Measurements from ENCODE around the gene KRTAP12-3.
"Not testable (repeated sequence)": the region's sequence is repeated elsewhere in the genome, so short reads cannot be mapped to it uniquely, and the experiment has no call there.

Gene KRTAP12-3

DNA sequence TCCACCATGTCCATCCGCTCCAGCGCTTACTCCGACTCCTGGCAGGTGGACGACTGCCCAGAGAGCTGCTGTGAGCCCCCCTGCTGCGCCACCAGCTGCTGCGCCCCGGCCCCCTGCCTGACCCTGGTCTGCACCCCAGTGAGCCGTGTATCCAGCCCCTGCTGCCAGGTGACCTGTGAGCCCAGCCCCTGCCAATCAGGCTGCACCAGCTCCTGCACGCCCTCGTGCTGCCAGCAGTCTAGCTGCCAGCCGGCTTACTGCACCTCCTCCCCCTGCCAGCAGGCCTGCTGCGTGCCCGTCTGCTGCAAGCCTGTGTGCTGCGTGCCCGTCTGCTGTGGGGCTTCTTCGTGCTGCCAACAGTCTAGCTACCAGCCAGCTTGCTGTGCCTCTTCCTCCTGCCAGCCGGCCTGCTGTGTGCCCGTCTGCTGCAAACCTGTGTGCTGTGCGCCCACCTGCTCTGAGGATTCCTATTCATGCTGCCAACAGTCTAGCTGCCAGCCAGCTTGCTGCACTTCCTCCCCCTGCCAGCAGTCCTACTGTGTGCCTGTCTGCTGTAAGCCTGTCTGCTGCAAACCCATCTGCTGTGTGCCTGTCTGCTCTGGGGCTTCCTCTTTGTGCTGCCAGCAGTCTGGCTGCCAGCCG, 30.4 kb upstream of the KRTAP12-3 start:
- DNase-seq (ENCODE audit: low spot score) = peak; percentile 5

DNA sequence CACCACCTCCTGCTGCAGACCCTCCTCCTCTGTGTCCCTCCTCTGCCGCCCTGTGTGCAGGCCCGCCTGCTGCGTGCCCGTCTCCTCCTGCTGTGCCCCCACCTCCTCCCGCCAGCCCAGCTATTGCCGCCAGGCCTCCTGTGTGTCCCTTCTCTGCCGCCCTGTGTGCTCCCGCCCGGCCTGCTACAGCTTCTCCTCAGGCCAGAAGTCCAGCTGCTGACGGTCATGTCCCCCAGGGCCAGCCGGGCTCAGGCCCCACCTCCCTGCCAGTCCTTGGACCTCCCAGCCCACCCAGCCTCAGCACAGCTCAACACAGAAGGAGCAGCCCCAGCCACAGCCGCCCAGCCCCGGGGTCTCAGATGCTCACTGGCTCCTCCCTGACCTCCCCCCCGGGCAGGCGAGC, 29.9 kb upstream of the KRTAP12-3 start:
- DNase-seq (ENCODE audit: low spot score) = not testable (repeated sequence)

DNA sequence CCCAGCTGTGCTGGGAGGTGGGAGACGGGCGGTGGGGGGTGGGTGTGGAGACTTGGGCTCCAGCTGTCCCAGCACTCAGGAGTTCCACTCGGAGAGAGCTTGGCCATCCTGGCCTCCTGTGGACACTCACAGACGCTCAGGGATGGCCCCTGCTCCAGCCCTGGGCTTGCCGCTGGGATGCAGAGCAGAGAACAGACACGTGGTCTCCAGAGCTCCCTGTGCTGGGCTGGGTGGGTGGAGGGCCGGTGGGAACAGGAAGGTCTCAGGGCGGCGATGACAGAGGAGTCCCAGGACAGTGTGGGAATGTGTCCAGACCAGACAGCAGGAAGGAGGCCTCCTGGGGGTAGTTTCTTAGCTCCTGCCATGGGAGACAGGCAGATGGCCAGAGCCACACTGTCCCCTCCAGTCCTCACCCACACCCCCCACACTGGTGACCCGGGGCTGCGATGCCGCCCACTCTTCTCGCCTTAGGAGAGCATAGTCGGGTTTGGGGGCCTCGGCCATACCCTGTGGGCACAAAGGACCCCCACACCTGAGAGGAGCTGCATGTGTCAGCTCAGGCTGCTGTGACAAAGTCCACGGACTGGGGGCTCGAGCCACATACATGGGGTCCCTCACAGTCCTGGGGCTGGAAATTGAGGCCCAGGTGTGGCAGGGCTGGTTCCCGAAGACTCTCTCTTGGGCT, 28.9 kb upstream of the KRTAP12-3 start:
- DNase-seq (ENCODE audit: low spot score) = no peak

DNA sequence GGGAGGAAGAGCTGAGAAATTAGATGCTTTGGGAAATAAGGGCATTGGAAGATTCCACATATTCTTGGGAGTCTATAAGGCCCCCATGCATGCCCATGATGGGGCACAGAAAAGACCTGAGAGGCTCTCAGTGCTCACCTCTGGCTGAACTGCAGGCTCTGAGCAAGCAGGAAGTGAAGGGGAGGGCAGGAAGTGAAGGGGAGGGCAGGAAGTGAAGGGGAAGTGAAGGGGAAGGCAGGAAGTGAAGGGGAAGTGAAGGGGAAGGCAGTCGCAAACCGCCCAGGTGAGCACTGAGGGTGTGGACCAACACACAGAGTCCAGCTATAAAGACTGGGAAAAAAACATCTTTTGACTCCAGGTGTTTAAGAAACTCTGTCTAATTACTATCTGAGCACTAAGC, 27.3 kb upstream of the KRTAP12-3 start:
- DNase-seq (ENCODE audit: low spot score) = no peak

DNA sequence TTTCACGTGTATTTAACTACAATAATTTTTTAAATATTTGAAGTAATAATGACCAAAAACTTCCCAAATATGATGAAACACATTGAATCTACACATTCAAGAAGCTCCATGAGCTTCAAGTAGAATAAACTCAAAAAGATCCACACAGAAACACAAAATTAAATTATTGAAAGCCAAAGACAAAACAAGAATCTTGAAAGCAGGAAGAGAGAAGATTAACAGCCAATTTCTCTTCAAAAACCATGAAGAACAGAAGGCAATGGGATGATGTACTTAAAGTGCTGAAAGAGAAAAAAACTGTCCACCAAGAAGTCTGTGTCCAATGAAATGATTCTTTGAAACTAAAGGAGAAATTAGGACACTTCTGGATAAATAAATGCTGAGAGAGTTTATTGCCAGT, 25.7 kb upstream of the KRTAP12-3 start:
- no peak for DNase-seq (ENCODE audit: low spot score)

DNA sequence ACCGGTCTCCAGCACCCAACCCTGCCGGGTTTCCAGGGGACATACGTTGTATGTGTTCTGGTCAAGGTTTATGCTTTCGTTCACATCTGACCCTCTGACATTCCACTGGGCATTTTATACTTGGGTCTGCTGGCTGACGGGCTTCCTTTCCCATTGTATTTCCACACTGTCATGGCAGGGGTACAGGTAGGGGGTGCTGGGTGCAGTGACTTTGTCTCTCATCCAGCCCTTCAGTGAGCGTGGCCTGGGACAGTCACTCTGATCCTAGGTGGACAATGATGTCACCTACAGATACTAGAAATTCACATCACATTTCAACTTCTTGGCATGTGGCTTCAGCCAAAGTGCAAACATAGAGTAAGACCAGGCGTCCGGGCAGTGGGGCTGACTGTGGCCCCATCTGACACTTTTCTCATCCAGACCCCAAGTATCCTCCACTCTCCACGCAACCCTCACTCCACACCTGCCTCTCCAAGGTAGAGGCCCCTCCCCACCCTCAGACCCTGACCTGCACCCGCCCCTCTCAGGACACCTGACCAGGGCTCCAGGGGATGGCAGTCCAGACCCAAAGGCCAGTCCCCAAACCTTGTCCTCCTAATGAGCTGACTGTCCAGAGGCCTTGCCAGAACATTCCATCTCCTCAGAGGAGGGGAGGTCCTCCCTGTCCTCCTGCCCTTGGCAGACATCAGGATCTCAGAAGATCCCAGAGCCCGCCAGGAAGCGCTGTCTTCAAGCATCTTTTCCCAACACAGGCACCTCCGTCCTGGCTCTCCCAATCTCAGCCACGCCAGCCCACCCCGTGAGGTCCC, 21.3 kb upstream of the KRTAP12-3 start:
- DNase-seq (ENCODE audit: low spot score) = no peak

DNA sequence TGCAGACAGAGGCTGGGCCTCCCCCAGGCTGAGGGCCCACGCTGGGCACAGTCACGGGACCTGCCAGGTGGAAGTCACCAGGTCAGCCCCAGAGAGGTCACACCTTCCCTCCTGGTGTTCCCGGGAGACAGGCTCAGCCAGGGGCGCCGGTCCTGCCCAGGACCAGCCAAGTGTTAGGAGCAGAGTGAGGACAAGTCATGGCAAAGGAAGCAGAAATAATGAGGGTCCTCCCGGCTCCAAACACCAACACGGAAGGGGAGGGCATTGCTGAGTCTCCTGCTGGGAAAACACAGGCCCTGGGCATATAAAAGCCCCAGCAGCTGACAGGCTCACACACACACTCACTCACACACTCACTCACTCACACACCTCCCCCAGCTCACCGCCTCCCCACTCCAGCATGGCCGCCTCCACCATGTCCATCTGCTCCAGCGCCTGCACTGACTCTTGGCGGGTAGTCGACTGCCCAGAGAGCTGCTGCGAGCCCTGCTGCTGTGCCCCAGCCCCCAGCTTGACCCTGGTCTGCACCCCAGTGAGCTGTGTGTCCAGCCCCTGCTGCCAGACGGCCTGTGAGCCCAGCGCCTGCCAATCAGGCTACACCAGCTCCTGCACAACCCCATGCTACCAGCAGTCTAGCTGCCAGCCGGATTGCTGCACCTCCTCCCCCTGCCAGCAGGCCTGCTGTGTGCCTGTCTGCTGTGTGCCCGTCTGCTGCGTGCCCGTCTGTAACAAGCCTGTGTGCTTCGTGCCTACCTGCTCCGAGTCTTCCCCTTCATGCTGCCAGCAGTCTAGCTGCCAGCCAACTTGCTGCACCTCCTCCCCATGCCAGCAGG, 20.5 kb upstream of the KRTAP12-3 start, which contains the start of gene KRTAP10-10:
Gene KRTAP10-10 (plus strand): TSS at position 339 of the 833 bp plus-strand sequence. CDS start 62 bp downstream, at position 401.
- DNase-seq (ENCODE audit: low spot score) = peak; percentile 60

DNA sequence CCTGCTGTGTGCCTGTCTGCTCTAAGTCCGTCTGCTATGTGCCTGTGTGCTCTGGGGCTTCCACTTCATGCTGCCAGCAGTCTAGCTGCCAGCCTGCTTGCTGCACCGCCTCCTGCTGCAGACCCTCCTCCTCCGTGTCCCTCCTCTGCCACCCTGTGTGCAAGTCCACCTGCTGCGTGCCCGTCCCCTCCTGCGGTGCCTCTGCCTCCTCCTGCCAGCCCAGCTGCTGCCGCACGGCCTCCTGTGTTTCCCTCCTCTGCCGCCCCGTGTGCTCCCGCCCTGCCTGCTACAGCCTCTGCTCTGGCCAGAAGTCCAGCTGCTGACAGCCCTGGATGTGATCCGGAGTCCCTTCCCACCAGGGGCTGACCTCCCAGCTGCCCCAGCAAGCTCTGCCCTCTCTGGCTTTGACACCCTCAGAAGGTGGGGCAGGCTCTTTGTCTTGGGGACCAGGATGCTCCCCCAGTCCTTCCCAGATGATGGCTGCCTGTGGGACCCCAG, 19.8 kb upstream of the KRTAP12-3 start:
- DNase-seq (ENCODE audit: low spot score) = not testable (repeated sequence)

DNA sequence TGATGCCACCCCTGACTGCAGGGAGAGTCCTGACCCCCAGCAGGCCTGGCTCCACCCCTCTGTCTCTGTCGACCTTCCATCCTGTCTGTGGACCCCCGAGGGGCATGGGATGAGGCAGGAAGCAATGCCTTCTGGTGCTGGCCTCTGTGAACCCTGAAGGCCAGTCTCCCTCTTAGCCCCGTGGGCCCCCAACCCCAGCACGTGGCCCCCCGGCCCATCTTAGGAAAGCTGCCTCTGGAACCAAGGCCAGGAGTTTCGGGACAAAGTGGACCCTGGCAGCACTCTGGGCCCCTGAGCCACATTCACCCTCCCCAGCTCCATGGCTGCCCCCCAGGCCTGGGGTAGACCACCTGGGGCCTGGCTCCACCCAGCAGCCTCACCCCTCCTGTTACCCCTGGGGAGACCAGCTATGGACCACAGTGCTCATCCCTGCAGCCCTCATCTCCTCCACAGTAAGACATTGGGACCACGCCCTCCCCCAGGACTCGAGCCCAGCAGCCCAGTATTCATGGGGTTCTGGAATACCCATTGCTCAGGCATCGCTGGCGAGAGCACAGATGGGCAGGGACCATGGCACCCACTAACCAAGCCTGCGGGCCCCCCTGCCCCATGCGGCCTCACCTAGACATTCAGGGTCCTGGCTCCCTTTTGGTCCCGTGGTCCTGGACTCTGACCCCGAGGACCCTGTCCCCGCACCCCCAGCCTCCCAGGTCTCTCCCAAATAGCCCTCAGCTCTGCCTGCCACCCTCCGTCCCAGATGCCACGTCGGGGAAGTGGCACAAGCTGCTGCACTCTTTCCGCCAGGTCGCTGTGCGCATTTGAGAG, 19.0 kb upstream of the KRTAP12-3 start:
- not testable (repeated sequence) for DNase-seq (ENCODE audit: low spot score)

DNA sequence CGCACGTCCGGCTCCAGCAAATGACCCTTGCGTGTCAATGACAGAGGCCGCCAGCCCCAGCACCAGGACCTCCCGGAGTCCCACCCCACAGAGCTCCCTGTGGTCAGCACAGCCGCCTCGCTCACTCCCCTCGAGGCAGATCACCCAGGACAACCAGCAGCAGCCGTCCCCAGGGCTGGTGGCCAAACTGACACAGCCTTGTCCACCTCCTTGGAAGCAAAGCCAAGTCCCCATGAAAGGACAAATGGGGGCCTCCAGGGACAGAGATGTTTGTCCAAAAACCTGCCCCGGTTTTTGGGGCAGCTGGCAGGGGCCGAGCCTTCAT, 18.4 kb upstream of the KRTAP12-3 start:
- no peak for DNase-seq (ENCODE audit: low spot score)

DNA sequence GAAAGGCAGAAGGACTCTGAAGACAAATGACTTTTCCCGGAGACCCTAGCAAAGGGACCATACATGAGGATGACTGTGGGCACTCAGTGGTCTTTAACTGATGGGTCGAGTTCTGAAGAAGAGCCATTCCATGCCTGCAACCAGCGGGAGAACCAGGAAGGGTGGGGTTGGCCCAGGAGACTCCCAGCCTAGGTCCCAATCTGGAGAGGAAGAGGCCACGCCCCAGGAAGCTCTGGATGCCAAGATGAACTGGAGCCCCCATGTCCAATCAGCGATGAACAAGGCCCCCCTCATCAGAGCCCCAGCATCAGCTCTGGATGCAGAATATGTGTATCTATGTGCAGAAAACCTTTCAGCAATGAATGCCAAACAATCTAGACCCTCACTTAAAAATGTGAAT, 17.0 kb upstream of the KRTAP12-3 start:
- no peak for DNase-seq (ENCODE audit: low spot score)

DNA sequence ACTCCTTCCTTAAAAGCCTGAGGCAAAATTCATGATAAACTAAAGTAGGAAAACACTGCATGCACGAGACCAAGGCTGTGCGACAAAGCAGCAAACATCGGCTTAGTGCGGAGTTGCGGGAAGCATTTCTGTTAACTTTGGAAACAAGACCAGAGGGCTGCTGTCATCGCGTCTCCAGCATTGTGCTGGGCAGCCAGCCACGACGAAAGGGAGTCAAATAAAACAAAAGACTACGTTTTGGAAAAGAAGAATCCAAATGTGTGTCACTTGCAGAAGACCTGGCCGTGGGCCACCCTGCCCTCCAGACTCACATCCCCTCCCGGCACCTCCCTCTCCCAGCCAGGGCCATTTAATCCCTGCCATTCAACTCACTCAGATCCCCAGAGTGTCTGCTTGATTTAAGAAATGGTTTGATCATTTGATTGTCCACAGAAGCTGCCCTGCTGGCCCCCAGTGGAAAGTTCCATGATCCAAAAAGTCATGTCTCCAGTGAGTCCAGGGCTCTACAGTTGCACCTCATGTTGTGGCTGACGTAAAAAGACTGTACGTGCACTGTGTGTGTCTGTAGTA, 13.9 kb upstream of the KRTAP12-3 start:
- DNase-seq (ENCODE audit: low spot score) = no peak

DNA sequence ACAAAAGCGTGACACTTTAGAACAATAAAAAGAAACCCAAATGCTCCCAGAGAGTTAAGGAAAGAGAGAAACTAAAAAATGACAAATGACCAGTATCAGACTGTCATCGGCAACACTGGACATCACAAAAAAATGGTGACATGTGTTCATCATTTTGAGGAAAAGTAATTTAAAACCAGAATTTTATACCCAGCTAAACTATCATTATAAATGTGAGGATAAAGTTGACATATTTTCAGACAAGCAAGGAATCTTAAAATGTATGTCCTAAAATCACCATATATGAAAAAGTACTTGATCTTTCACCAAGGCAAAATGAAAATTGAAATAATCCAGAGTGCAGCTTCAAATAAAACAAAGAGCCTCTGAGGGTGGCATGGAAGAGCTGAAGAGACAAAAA, 12.9 kb upstream of the KRTAP12-3 start:
- DNase-seq (ENCODE audit: low spot score) = no peak

DNA sequence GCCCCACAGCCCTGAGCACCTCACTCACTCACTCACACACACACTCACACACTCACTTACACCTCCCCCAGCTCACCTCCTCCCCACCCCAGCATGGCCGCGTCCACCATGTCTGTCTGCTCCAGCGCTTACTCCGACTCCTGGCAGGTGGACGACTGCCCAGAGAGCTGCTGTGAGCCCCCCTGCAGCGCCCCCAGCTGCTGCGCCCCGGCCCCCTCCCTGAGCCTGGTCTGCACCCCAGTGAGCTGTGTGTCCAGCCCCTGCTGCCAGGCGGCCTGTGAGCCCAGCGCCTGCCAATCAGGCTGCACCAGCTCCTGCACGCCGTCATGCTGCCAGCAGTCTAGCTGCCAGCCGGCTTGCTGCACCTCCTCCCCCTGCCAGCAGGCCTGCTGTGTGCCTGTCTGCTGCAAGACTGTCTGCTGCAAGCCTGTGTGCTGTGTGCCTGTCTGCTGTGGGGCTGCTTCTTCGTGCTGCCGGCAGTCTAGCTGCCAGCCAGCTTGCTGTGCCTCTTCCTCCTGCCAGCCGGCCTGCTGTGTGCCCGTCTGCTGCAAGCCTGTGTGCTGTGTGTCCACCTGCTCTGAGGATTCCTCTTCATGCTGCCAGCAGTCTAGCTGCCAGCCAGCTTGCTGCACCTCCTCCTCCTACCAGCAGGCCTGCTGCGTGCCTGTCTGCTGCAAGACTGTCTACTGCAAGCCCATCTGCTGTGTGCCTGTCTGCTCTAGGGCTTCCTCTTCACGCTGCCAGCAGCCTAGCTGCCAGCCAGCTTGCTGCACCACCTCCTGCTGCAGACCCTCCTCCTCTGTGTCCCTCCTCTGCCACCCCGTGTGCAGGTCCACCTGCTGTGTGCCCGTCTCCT, 11.1 kb upstream of the KRTAP12-3 start, which contains the start of gene KRTAP10-11:
Gene KRTAP10-11 (plus strand): TSS at position 49 of the 856 bp plus-strand sequence. CDS start 45 bp downstream, at position 94.
- peak; percentile 18 for DNase-seq (ENCODE audit: low spot score)

DNA sequence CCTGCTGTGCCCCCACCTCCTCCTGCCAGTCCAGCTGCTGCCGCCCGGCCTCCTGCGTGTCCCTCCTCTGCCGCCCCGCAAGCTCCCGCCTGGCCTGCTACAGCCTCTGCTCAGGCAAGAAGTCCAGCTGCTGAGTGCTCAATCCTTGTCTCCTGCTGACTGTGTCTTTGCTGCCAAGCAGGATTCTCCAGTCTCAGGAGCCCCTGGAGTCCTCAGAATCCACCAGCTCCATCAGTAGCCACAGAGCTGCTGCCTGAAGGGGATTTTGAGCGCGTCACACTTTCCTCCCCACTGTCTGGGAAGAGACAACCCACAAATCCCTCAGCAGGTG, 10.5 kb upstream of the KRTAP12-3 start:
- DNase-seq (ENCODE audit: low spot score) = no peak

DNA sequence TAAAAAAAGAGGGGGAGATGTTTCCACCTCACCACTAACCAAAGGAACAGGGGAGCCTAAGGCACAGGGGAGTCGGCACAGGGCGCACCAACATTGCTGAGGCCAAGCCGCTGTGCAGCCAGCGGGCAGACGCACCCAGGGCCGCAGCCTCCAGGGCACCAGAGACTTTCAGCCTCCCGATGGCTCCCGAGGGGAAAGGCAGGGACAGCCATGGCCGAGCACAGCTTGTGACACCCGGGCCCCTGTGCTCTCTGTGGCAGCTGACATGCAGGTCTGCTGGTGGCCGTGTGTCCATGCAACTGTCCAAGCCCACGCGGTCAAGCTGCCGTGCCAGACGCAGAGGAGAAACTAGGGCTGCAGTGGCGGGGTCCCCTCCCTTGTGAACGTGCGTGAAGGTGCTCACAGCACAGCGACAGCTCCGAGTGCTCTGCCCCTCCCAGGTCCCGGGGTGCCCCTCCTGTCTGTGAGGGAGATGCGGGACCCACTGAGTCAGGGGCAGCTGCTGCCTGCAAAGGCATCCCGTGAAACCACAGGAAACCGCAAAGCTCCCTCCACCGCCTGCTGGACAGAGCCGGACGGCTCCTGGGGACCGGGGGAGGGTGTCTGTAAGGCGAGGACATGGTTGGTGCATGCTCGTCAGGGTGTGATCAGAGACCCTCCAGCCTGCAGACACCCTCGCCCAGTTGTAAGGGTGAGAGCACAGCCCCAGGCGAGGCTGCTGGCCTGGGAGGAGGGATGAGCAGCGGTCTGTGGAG, 9.0 kb upstream of the KRTAP12-3 start:
- no peak for DNase-seq (ENCODE audit: low spot score)

DNA sequence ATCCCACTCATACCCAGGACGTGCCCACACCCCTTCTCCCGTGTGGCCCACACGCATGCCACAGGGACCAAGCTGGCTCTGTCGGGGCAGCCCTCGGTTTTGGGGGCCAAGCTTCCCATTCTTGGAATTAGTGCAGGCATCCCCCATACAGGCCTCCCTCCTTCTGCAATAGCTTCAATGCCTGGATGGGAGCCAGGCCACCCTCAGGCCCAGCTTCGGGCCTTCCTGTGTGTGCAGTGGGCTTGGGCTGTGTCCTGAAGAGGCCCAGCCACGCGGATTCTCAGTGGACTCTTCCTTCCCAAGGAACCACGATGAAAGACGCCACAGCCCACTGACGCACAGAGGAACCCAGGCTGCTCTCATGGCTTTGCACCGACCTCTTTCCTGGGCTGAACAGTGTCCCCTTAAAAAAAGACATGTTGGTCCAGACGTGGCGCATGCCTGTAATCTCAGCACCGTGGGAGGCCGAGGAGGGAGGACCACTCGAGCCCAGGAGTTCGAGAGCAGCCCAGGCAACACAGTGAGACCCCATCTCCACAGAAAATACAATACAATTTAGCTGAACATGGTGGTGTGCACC, 8.1 kb upstream of the KRTAP12-3 start:
- DNase-seq (ENCODE audit: low spot score) = no peak

DNA sequence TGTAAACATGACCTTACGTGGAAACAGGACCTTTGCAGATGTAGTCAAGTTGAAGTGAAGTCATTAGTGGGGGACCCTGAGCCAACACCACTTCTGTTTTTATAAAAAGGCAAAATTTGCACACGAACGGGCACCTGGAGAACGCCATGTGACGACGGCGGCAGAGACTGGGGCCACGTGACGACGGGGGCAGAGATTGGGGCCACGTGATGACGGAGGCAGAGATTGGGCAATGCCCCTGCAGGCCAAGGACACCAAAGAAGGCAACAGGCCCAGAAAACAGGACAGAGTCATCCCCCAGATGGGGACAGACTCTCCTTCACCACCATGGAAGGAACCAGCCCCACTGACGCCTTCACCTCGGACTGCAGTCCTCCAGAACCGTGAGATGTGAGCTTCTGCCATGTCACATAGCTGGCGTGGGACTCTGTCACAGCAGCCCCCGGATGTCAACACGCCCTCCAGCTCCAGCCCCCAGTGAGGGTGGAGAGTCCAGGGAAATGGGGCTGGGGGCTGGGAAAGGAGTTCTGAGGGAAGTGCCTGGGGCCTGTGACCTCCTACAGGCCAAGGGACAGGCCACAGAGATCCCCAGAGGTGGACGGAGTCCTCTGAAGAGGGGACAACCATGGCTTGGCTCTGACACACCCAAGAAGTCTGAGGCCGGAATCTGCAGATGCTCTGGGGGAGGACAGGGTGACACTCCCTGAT, 7.3 kb upstream of the KRTAP12-3 start:
- DNase-seq (ENCODE audit: low spot score) = no peak

Measured in cerebellar cortex (tissue), 1 donor.